ENCODE measurements around the gene POP7. TPM values are rescaled to one million over a fixed set of nuclear protein-coding genes. Genes with fewer than 3 reads are reported as not detected.
A peak's percentile ranks its signal among the peaks of the same experiment; 100 is the strongest.

POP7 gene
- total RNA-seq, 2 donors from 2014 or later = 10.1 to 12.4 TPM

GRCh38 chr7:100682991-100683658 is 22.8 kb upstream of the POP7 start:
- Mint-ChIP-seq H3K36me3 (ENCODE audit: low read depth) (no peaks in the 10 kb centered on the region), H3K4me3 (no peak overlapping the region), H3K4me1 (peaks cover 21% of the 10 kb centered on the region), H3K27ac (no peak overlapping the region), H3K27me3 (no peaks in the 10 kb centered on the region)
- no peak for ATAC-seq
- H3K9me3 ChIP-seq (ENCODE audit: control insufficient read depth, low read length, poor library complexity, severe bottlenecking) = no peaks in the 10 kb centered on the region
- DNase-seq = no peak

- peaks cover 20% of the 10 kb centered on the region for H3K4me1 Mint-ChIP-seq
- no peak for DNase-seq
- no peak overlapping the region for H3K4me3 Mint-ChIP-seq
- no peaks in the 10 kb centered on the region for H3K36me3 Mint-ChIP-seq (ENCODE audit: low read depth)
- H3K9me3 ChIP-seq (ENCODE audit: control insufficient read depth, low read length, poor library complexity, severe bottlenecking) = no peaks in the 10 kb centered on the region
- ATAC-seq = no peak
- no peaks in the 10 kb centered on the region for H3K27me3 Mint-ChIP-seq
- H3K27ac Mint-ChIP-seq = no peak overlapping the region
These were observed 22.0 kb upstream of the POP7 start for GRCh38 chr7:100683659-100684533.

GRCh38 chr7:100684534-100685042 is 21.3 kb upstream of the POP7 start:
- DNase-seq (no peak), ATAC-seq (no peak)
- Mint-ChIP-seq H3K27ac (no peak overlapping the region), H3K36me3 (ENCODE audit: low read depth) (no peaks in the 10 kb centered on the region), H3K4me3 (no peak overlapping the region), H3K4me1 (peaks cover 20% of the 10 kb centered on the region), H3K27me3 (no peaks in the 10 kb centered on the region)
- H3K9me3 ChIP-seq (ENCODE audit: control insufficient read depth, low read length, poor library complexity, severe bottlenecking) = no peaks in the 10 kb centered on the region

- H3K9me3 ChIP-seq (ENCODE audit: control insufficient read depth, low read length, poor library complexity, severe bottlenecking) = no peaks in the 10 kb centered on the region
- Mint-ChIP-seq H3K4me1 (peaks cover 19% of the 10 kb centered on the region), H3K27me3 (no peaks in the 10 kb centered on the region), H3K36me3 (ENCODE audit: low read depth) (no peaks in the 10 kb centered on the region), H3K4me3 (no peak overlapping the region), H3K27ac (no peak overlapping the region)
- ATAC-seq = no peak
- DNase-seq = no peak
These were observed 20.8 kb upstream of the POP7 start for GRCh38 chr7:100685049-100685605.

GRCh38 chr7:100685631-100686145 is 20.2 kb upstream of the POP7 start:
- Mint-ChIP-seq H3K27ac (no peak overlapping the region), H3K27me3 (no peaks in the 10 kb centered on the region), H3K36me3 (ENCODE audit: low read depth) (no peaks in the 10 kb centered on the region), H3K4me1 (peaks cover 14% of the 10 kb centered on the region), H3K4me3 (no peak overlapping the region)
- no peaks in the 10 kb centered on the region for H3K9me3 ChIP-seq (ENCODE audit: control insufficient read depth, low read length, poor library complexity, severe bottlenecking)
- DNase-seq (no peak), ATAC-seq (no peak)

- H3K36me3 Mint-ChIP-seq (ENCODE audit: low read depth) = no peaks in the 10 kb centered on the region
- ATAC-seq (no peak), DNase-seq (no peak)
- H3K4me1 Mint-ChIP-seq = peaks cover 14% of the 10 kb centered on the region
- no peaks in the 10 kb centered on the region for H3K27me3 Mint-ChIP-seq
- H3K27ac Mint-ChIP-seq = no peak overlapping the region
- H3K9me3 ChIP-seq (ENCODE audit: control insufficient read depth, low read length, poor library complexity, severe bottlenecking) = no peaks in the 10 kb centered on the region
- H3K4me3 Mint-ChIP-seq = no peak overlapping the region
These were observed 19.6 kb upstream of the POP7 start for GRCh38 chr7:100686201-100686821.

GRCh38 chr7:100686822-100687211 is 19.1 kb upstream of the POP7 start:
- H3K9me3 ChIP-seq (ENCODE audit: control insufficient read depth, low read length, poor library complexity, severe bottlenecking) = no peaks in the 10 kb centered on the region
- no peaks in the 10 kb centered on the region for H3K36me3 Mint-ChIP-seq (ENCODE audit: low read depth)
- no peaks in the 10 kb centered on the region for H3K27me3 Mint-ChIP-seq
- H3K27ac Mint-ChIP-seq = no peak overlapping the region
- no peak for ATAC-seq
- no peak overlapping the region for H3K4me3 Mint-ChIP-seq
- H3K4me1 Mint-ChIP-seq = peaks cover 14% of the 10 kb centered on the region
- no peak for DNase-seq

- no peaks in the 10 kb centered on the region for H3K27me3 Mint-ChIP-seq
- H3K4me3 Mint-ChIP-seq = no peak overlapping the region
- no peaks in the 10 kb centered on the region for H3K9me3 ChIP-seq (ENCODE audit: control insufficient read depth, low read length, poor library complexity, severe bottlenecking)
- DNase-seq = no peak
- H3K36me3 Mint-ChIP-seq (ENCODE audit: low read depth) = no peaks in the 10 kb centered on the region
- ATAC-seq = no peak
- no peak overlapping the region for H3K27ac Mint-ChIP-seq
- H3K4me1 Mint-ChIP-seq = peaks cover 17% of the 10 kb centered on the region
These were observed 18.7 kb upstream of the POP7 start for GRCh38 chr7:100687261-100687660.

GRCh38 chr7:100687751-100688300 is 18.1 kb upstream of the POP7 start:
- H3K9me3 ChIP-seq (ENCODE audit: control insufficient read depth, low read length, poor library complexity, severe bottlenecking) = no peaks in the 10 kb centered on the region
- H3K27ac Mint-ChIP-seq = no peak overlapping the region
- no peak for DNase-seq
- H3K36me3 Mint-ChIP-seq (ENCODE audit: low read depth) = no peaks in the 10 kb centered on the region
- peaks cover 23% of the 10 kb centered on the region for H3K4me1 Mint-ChIP-seq
- no peak overlapping the region for H3K4me3 Mint-ChIP-seq
- no peaks in the 10 kb centered on the region for H3K27me3 Mint-ChIP-seq
- ATAC-seq = no peak

- no peak for ATAC-seq
- no peaks in the 10 kb centered on the region for H3K36me3 Mint-ChIP-seq (ENCODE audit: low read depth)
- peak overlapping the region; percentile 72 for H3K27ac Mint-ChIP-seq
- no peaks in the 10 kb centered on the region for H3K9me3 ChIP-seq (ENCODE audit: control insufficient read depth, low read length, poor library complexity, severe bottlenecking)
- peak overlapping the region; percentile 43 for H3K4me3 Mint-ChIP-seq
- no peak for DNase-seq
- peaks cover 26% of the 10 kb centered on the region for H3K4me1 Mint-ChIP-seq
- no peaks in the 10 kb centered on the region for H3K27me3 Mint-ChIP-seq
These were observed 17.5 kb upstream of the POP7 start for GRCh38 chr7:100688326-100688860.

- no peak for ATAC-seq
- Mint-ChIP-seq H3K4me1 (peaks cover 26% of the 10 kb centered on the region), H3K27me3 (no peaks in the 10 kb centered on the region), H3K27ac (peak overlapping the region; percentile 72), H3K36me3 (ENCODE audit: low read depth) (no peaks in the 10 kb centered on the region), H3K4me3 (no peak overlapping the region)
- H3K9me3 ChIP-seq (ENCODE audit: control insufficient read depth, low read length, poor library complexity, severe bottlenecking) = no peaks in the 10 kb centered on the region
- DNase-seq = no peak
These were observed 16.4 kb upstream of the POP7 start for GRCh38 chr7:100689230-100690135.

Measured in T-helper 17 cell (primary cell).